ENCODE measurements around the gene ZFR.

- TF ChIP-seq, protein P1, sequence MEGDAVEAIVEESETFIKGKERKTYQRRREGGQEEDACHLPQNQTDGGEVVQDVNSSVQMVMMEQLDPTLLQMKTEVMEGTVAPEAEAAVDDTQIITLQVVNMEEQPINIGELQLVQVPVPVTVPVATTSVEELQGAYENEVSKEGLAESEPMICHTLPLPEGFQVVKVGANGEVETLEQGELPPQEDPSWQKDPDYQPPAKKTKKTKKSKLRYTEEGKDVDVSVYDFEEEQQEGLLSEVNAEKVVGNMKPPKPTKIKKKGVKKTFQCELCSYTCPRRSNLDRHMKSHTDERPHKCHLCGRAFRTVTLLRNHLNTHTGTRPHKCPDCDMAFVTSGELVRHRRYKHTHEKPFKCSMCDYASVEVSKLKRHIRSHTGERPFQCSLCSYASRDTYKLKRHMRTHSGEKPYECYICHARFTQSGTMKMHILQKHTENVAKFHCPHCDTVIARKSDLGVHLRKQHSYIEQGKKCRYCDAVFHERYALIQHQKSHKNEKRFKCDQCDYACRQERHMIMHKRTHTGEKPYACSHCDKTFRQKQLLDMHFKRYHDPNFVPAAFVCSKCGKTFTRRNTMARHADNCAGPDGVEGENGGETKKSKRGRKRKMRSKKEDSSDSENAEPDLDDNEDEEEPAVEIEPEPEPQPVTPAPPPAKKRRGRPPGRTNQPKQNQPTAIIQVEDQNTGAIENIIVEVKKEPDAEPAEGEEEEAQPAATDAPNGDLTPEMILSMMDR (conservative IDR thresholded peaks at IDR 0.05; ENCODE audit: low read depth, low read length), result no peak
- TF ChIP-seq EZH2phosphoT487 (IDR thresholded peaks at IDR 0.05; ENCODE audit: borderline replicate concordance, low read length), result no peak
- TF ChIP-seq EZH2 (IDR thresholded peaks at IDR 0.05; ENCODE audit: low read length, unreplicated experiment), result no peak
Observed at GRCh38 chr5:32307769-32308194, 136.8 kb downstream of the ZFR start.
